Gastroesophageal sphincter (tissue), 3 donors: Measurements from ENCODE around the gene HS1BP3.

Experiments
- EP300 ChIP-seq: sonication (generic); formaldehyde crosslinking; IDR thresholded peaks from one replicate; pipeline ENCODE4 v1.6.1; 2017; ENCODE audit warnings: antibody characterized with exemption, mild to moderate bottlenecking
- POLR2A ChIP-seq, 2 donors: fragments of 450-650 bp; IDR thresholded peaks; one replicate each; pipeline ENCODE4 v1.6.1; 2017; ENCODE audit warnings: antibody characterized with exemption in 2 of 2, mild to moderate bottlenecking in 2 of 2, moderate library complexity in 1 of 2
- POLR2AphosphoS5 ChIP-seq: sonication (generic); formaldehyde crosslinking; IDR thresholded peaks from one replicate; pipeline ENCODE4 v1.6.1; 2017; ENCODE audit warnings: antibody characterized with exemption
- TF ChIP-seq, protein P1 (sequence below), 4 experiments: fragments of 200-600 bp in 2 of 4; fragments of 450-650 bp in 2 of 4; sonication (generic) in 1 of 4; IDR thresholded peaks; one replicate each; pipeline ENCODE4 v1.5.1; 2017 to 2019; ENCODE audit warnings: antibody characterized with exemption in 4 of 4, mild to moderate bottlenecking in 2 of 4, moderate library complexity in 2 of 4

DNA sequence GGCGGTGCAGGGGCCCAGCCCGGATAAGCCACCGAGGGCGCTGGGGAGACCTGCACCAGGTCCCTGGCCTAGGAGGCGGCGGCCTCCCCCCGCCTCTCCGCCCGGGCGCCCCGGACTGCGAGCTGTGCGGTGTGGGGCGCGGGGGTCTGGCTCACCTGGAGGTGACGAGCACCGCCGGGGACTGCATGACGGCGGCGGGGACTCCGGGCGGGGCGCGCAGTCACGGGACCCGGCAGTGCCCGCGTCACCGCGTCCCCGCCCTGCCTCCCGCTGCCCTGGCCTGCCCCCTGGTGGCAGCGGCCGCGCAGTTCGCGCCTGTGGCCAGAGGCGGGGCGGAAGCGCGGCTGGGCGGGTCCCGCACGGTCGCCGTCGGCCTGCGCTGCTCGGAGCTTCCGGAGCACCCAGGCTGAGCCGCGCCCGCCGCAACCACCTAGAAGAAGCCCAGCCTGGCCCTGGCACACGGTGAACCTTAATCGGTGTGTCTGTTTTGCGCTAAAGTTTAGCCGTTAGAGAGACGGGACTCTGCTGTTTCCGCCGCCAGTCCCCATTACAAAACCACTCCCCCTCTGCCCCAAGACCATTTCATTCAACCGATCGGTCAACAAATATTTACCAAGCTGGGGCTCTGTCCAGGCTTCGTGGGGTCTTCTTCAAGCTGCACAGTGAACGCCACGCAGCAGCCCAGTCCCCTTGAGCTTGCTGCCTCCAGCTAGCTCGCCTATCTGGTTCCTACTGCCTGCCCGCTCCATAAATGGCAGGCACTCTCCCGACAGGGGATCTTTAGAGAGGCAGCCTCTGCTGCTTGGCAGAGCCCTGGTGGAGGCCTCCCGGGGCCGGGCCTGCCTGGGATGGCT is at the start of gene HS1BP3:
- TF ChIP-seq, protein P1, sequence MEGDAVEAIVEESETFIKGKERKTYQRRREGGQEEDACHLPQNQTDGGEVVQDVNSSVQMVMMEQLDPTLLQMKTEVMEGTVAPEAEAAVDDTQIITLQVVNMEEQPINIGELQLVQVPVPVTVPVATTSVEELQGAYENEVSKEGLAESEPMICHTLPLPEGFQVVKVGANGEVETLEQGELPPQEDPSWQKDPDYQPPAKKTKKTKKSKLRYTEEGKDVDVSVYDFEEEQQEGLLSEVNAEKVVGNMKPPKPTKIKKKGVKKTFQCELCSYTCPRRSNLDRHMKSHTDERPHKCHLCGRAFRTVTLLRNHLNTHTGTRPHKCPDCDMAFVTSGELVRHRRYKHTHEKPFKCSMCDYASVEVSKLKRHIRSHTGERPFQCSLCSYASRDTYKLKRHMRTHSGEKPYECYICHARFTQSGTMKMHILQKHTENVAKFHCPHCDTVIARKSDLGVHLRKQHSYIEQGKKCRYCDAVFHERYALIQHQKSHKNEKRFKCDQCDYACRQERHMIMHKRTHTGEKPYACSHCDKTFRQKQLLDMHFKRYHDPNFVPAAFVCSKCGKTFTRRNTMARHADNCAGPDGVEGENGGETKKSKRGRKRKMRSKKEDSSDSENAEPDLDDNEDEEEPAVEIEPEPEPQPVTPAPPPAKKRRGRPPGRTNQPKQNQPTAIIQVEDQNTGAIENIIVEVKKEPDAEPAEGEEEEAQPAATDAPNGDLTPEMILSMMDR (IDR thresholded peaks at IDR 0.05), result peak in 3 of 4 experiments; percentile 97 to 99 (median 99)
- peak; percentile 91 to 94 for TF ChIP-seq POLR2A (IDR thresholded peaks at IDR 0.05)
- TF ChIP-seq POLR2AphosphoS5, result peak; percentile 89
- no peak for TF ChIP-seq EP300
